ENCODE measurements around the gene PARP6.

Gene PARP6

GRCh38 chr15:72217216-72217615 lies 55.1 kb downstream of the PARP6 start:
- TF ChIP-seq CTCF (IDR thresholded peaks at IDR 0.05; ENCODE audit: low read depth, low read length), result no peak
- H3K4me3 ChIP-seq (replicated peaks in 1 of 2; ENCODE audit: low read depth in 2 of 2, low read length in 2 of 2), result no peak overlapping the region
- no peak for DNase-seq (ENCODE audit: low read depth in 2 of 2)

DNA sequence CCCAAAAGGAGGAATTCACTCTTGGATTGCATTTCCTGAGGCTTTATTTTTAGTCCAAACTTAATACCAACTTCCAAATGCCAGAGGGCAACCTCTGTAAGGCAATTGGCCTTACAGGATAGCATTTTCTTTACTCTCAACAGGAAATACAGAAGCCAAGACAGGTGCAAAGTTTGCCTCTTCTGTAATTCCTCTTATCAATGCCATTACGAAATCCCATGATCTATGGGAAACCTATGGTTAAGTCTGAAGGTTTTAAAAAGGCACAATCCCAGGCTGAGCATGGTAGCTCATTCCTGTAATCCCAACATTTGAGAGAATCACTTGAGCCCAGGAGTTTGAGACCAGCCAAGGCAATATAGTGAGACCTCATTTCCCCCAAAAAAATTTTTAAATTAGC lies 56.3 kb downstream of the PARP6 start:
- no peak for TF ChIP-seq CTCF (IDR thresholded peaks at IDR 0.05; ENCODE audit: low read depth, low read length)
- no peak for DNase-seq (ENCODE audit: low read depth in 2 of 2)
- H3K4me3 ChIP-seq (replicated peaks in 1 of 2; ENCODE audit: low read depth in 2 of 2, low read length in 2 of 2), result no peak overlapping the region

DNA sequence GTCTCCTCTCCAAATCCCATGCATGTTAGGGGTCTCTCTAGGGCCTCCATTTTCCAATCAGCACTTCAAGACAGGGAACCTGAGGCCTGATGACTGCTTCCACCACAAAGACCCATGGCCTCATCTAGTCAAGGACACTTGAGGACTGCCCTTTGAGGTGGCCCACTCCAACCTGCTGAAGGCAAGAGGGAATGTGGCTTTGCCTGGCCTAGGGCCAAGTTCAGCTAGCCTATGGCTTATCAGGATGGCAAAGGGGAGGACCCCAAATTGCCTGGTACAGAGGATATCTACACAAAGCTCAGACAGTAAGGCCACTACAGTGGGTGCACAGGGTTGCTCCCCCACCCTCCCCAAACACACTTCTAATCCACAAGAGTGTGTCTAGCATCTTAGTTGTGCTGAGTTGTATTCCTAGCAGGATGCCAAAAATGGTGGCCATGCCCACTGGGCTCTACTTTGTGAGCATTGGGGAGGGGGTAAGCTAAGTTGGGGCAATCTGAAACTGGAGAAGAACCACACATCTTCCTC lies 64.7 kb downstream of the PARP6 start:
- DNase-seq (ENCODE audit: low read depth in 2 of 2), result no peak
- no peak overlapping the region for H3K4me3 ChIP-seq (replicated peaks in 1 of 2; ENCODE audit: low read depth in 2 of 2, low read length in 2 of 2)
- no peak for TF ChIP-seq CTCF (IDR thresholded peaks at IDR 0.05; ENCODE audit: low read depth, low read length)

- H3K4me3 ChIP-seq (replicated peaks in 1 of 2; ENCODE audit: low read depth in 2 of 2, low read length in 2 of 2), result no peak overlapping the region
- no peak for TF ChIP-seq CTCF (IDR thresholded peaks at IDR 0.05; ENCODE audit: low read depth, low read length)
- DNase-seq (ENCODE audit: low read depth in 2 of 2), result no peak
Measured at GRCh38 chr15:72206677-72207000, 65.7 kb downstream of the PARP6 start.

- no peak for TF ChIP-seq CTCF (IDR thresholded peaks at IDR 0.05; ENCODE audit: low read depth, low read length)
- no peak for DNase-seq (ENCODE audit: low read depth in 2 of 2)
- H3K4me3 ChIP-seq (replicated peaks in 1 of 2; ENCODE audit: low read depth in 2 of 2, low read length in 2 of 2), result no peak overlapping the region
Measured at GRCh38 chr15:72205896-72206676, 66.3 kb downstream of the PARP6 start.

DNA sequence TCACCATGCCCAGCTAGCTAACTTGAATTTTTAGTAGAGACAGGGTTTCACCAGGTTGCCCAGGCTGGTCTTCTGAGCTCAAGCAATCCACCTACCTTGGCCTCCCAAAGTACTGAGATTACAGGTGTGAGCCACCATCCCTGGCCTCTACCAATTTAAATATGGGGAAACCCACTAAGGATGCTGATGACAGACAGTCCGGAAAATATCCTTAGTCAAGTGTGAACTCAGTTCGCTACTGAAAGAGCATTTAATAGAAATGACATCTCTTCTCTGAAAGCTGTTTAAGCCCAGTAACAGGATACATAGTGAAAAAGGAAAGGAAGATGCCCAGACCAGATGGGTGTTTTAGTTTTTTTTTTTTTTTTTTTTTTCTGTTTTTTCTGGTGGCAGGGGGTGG lies 67.1 kb downstream of the PARP6 start:
- no peak for DNase-seq (ENCODE audit: low read depth in 2 of 2)
- no peak for TF ChIP-seq CTCF (IDR thresholded peaks at IDR 0.05; ENCODE audit: low read depth, low read length)
- H3K4me3 ChIP-seq (replicated peaks in 1 of 2; ENCODE audit: low read depth in 2 of 2, low read length in 2 of 2), result no peak overlapping the region

GRCh38 chr15:72203507-72203837 lies 68.9 kb downstream of the PARP6 start:
- peak; percentile 59 to 96 for DNase-seq (ENCODE audit: low read depth in 2 of 2)
- TF ChIP-seq CTCF (IDR thresholded peaks at IDR 0.05; ENCODE audit: low read depth, low read length), result no peak
- no peak overlapping the region for H3K4me3 ChIP-seq (replicated peaks in 1 of 2; ENCODE audit: low read depth in 2 of 2, low read length in 2 of 2)
